CD14-positive monocyte (primary cell): ENCODE data around the gene PRKN. TPM values are rescaled to one million over a fixed set of nuclear protein-coding genes. Genes with fewer than 3 reads are reported as not detected.

Experiments used
- DNase-seq, 3 donors: peaks; one replicate each; pipeline ENCODE4 v3.0.0-alpha.2; 2011 to 2022
- H2AFZ ChIP-seq: 2 replicates; pipeline ENCODE4 v1.6.0; 2012; ENCODE audit warnings: mild to moderate bottlenecking, low read depth, low read length, inconsistent platforms; ENCODE audit not compliant: insufficient read depth, poor library complexity, severe bottlenecking
- H3K27ac ChIP-seq, 2 donors: 1 replicate in 1 of 2; 2 replicates in 1 of 2; pipeline ENCODE4 v1.5.1; 2012 to 2013; ENCODE audit warnings: low read length in 2 of 2, control low read depth in 1 of 2, inconsistent platforms in 1 of 2, low read depth in 1 of 2, mild to moderate bottlenecking in 1 of 2
- H3K27me3 ChIP-seq, 2 donors: one replicate each; pipeline versions ENCODE4 v1.6.0 to v1.6.1; 2011 to 2013; ENCODE audit warnings: low read length in 2 of 2; ENCODE audit not compliant: control insufficient read depth in 2 of 2, insufficient read depth in 2 of 2
- H3K36me3 ChIP-seq, 2 donors: replicated peaks in 1 of 2; 1 replicate in 1 of 2; 2 replicates in 1 of 2; pipeline versions ENCODE4 v1.5.1 to v1.6.1; 2012 to 2013; ENCODE audit warnings: low read length in 2 of 2, control low read depth in 1 of 2, inconsistent platforms in 1 of 2, mild to moderate bottlenecking in 1 of 2; ENCODE audit not compliant: insufficient read depth in 2 of 2, control insufficient read depth in 1 of 2
- H3K4me1 ChIP-seq, 2 donors: 1 replicate in 1 of 2; 2 replicates in 1 of 2; pipeline versions ENCODE4 v1.5.1 to v1.6.1; 2012 to 2013; ENCODE audit warnings: low read length in 2 of 2, control low read depth in 1 of 2, inconsistent platforms in 1 of 2, mild to moderate bottlenecking in 1 of 2, moderate library complexity in 1 of 2; ENCODE audit not compliant: insufficient read depth in 2 of 2, control insufficient read depth in 1 of 2
- H3K4me2 ChIP-seq: replicated peaks from 2 replicates; pipeline ENCODE3; 2012; ENCODE audit warnings: low read length, moderate library complexity, mild to moderate bottlenecking; ENCODE audit not compliant: poor library complexity, severe bottlenecking; ENCODE audit errors: extremely low read depth
- H3K4me3 ChIP-seq, 3 experiments: fragments of 200-600 bp in 1 of 3; sonication (generic) in 1 of 3; replicated peaks in 1 of 3; 1 replicate in 2 of 3; 2 replicates in 1 of 3; pipeline ENCODE4 v1.5.1; 2011 to 2013; ENCODE audit warnings: low read length in 3 of 3, mild to moderate bottlenecking in 3 of 3, control low read depth in 2 of 3, low read depth in 2 of 3, inconsistent platforms in 1 of 3, moderate library complexity in 1 of 3
- H3K79me2 ChIP-seq: 2 replicates; pipeline ENCODE4 v1.6.0; 2012; ENCODE audit warnings: mild to moderate bottlenecking, control low read depth, inconsistent platforms, low read length, moderate library complexity; ENCODE audit not compliant: insufficient read depth
- H3K9ac ChIP-seq: 2 replicates; pipeline ENCODE4 v1.6.0; 2017; ENCODE audit warnings: low read length, mild to moderate bottlenecking; ENCODE audit not compliant: insufficient read depth, poor library complexity, severe bottlenecking
- H3K9me3 ChIP-seq, 2 donors: replicated peaks in 1 of 2; 1 replicate in 1 of 2; 2 replicates in 1 of 2; pipeline versions ENCODE4 v1.5.1 to v1.6.1; 2012 to 2013; ENCODE audit warnings: low read length in 2 of 2, control low read depth in 1 of 2; ENCODE audit not compliant: control insufficient read depth in 1 of 2, insufficient read depth in 1 of 2
- H4K20me1 ChIP-seq: 2 replicates; pipeline ENCODE4 v1.6.0; 2012; ENCODE audit warnings: mild to moderate bottlenecking, low read length, control low read depth, moderate library complexity; ENCODE audit not compliant: insufficient read depth
- H3K27ac Mint-ChIP-seq, 7 donors: one replicate each; pipeline ENCODE4 v1.8.0; 2020; ENCODE audit warnings: mild to moderate bottlenecking in 7 of 7, mixed read lengths in 7 of 7, moderate library complexity in 6 of 7, inconsistent platforms in 2 of 7
- H3K27me3 Mint-ChIP-seq, 3 donors: one replicate each; pipeline ENCODE4 v1.8.0; 2021 to 2022; ENCODE audit warnings: low read depth in 3 of 3, mild to moderate bottlenecking in 3 of 3, mixed read lengths in 3 of 3, moderate library complexity in 3 of 3, inconsistent platforms in 1 of 3
- H3K36me3 Mint-ChIP-seq, 2 donors: one replicate each; pipeline ENCODE4 v1.8.0; 2020; ENCODE audit warnings: mixed read lengths in 2 of 2, inconsistent platforms in 1 of 2, mild to moderate bottlenecking in 1 of 2
- H3K4me1 Mint-ChIP-seq: one replicate; pipeline ENCODE4 v1.8.0; 2020; ENCODE audit warnings: mild to moderate bottlenecking, mixed read lengths
- H3K4me3 Mint-ChIP-seq, 2 donors: one replicate each; pipeline ENCODE4 v1.8.0; 2020; ENCODE audit warnings: mild to moderate bottlenecking in 2 of 2, mixed read lengths in 2 of 2, moderate library complexity in 1 of 2
- H3K9me3 Mint-ChIP-seq, 7 donors: one replicate each; pipeline ENCODE4 v1.8.0; 2020 to 2022; ENCODE audit warnings: mixed read lengths in 7 of 7, mild to moderate bottlenecking in 6 of 7, moderate library complexity in 6 of 7, inconsistent platforms in 2 of 7
- CTCF ChIP-seq: fragments of 200-600 bp; IDR thresholded peaks from one replicate; pipeline ENCODE4 v1.8.0; 2022; ENCODE audit warnings: antibody characterized with exemption, mild to moderate bottlenecking
- WGBS: methylation state at CpG from one replicate; pipeline ENCODE4 v1.1.5; 2013; ENCODE audit warnings: missing lambda C conversion rate; ENCODE audit not compliant: insufficient coverage; 5-methylcytosine and 5-hydroxymethylcytosine counted together
- intact Hi-C, 2 donors: fragments of 100-400 bp; cut with micrococcal nuclease; formaldehyde crosslinking; loops; one replicate each; pipeline versions ENCODE4 v1.15.0 to v1.15.1; 2023
- polyA plus RNA-seq, 3 donors: library from polyadenylated mRNA; depleted of rRNA in 1 of 3; unstranded in 2 of 3; stranded (reverse) in 1 of 3; fragments of 300-500 nt in 2 of 3; fragments of >200 nt in 1 of 3; fragmentation: Illumina TruSeq in 2 of 3; gene quantifications; 1 replicate in 2 of 3; 2 replicates in 1 of 3; pipeline ENCODE4 v1.2.3, GENCODE V29; 2012 to 2021

Gene PRKN
- polyA plus RNA-seq, 3 donors, result 0.19 to 0.21 TPM; not detected in 1

- peaks cover 0 to 11% (median 1%) of the 10 kb centered on the region in 7 donors for H3K9me3 Mint-ChIP-seq
- Histone ChIP-seq H3K79me2 (no peaks in the 10 kb centered on the region), H3K4me2 (no peak overlapping the region), H4K20me1 (no peaks in the 10 kb centered on the region), H3K4me1 (peaks cover 4 to 6% of the 10 kb centered on the region in 2 donors), H3K9ac (no peak overlapping the region), H3K27me3 (no peaks in the 10 kb centered on the region), H3K27ac (no peak overlapping the region), H3K9me3 (no peaks in the 10 kb centered on the region), H3K4me3 (no peak overlapping the region), H2AFZ (no peak overlapping the region), H3K36me3 (no peaks in the 10 kb centered on the region)
- WGBS, result 91% methylated on average over 4 of the region's 6 CpGs
- no peak overlapping the region for H3K4me3 Mint-ChIP-seq
- no peaks in the 10 kb centered on the region for H3K36me3 Mint-ChIP-seq
- H3K27me3 Mint-ChIP-seq, result peaks cover 3 to 4% (median 3%) of the 10 kb centered on the region in 3 donors
- DNase-seq, result no peak
- no peak for TF ChIP-seq CTCF
- no peak overlapping the region for H3K27ac Mint-ChIP-seq
- intact Hi-C loops, result no loop called here
- no peaks in the 10 kb centered on the region for H3K4me1 Mint-ChIP-seq
These were observed 1331.0 kb downstream of the PRKN start for GRCh38 chr6:161396539-161396938.

- H3K4me2 ChIP-seq, result no peak overlapping the region
- Mint-ChIP-seq H3K9me3 (peaks cover 0 to 11% (median 1%) of the 10 kb centered on the region in 7 donors), H3K27ac (no peak overlapping the region), H3K4me1 (no peaks in the 10 kb centered on the region), H3K4me3 (no peak overlapping the region), H3K36me3 (no peaks in the 10 kb centered on the region), H3K27me3 (peaks cover 3 to 4% (median 3%) of the 10 kb centered on the region in 3 donors)
- H3K4me3 ChIP-seq, result no peak overlapping the region
- no peak for DNase-seq
- TF ChIP-seq CTCF, result no peak
- intact Hi-C loops, result no loop called here
- H3K4me1 ChIP-seq, result peaks cover 4 to 6% of the 10 kb centered on the region in 2 donors
- H4K20me1 ChIP-seq, result no peaks in the 10 kb centered on the region
- no peak overlapping the region for H2AFZ ChIP-seq
- no peaks in the 10 kb centered on the region for H3K9me3 ChIP-seq
- no peak overlapping the region for H3K27ac ChIP-seq
- H3K27me3 ChIP-seq, result no peaks in the 10 kb centered on the region
- no peak overlapping the region for H3K9ac ChIP-seq
- WGBS, result 89% methylated on average over 4 of the region's 9 CpGs
- no peaks in the 10 kb centered on the region for H3K36me3 ChIP-seq
- H3K79me2 ChIP-seq, result no peaks in the 10 kb centered on the region
These were observed 1331.8 kb downstream of the PRKN start for GRCh38 chr6:161395716-161396231.
